Activated CD4-positive, alpha-beta T cell treated with anti-CD3 and anti-CD28 coated beads, Interleukin-2, amount 50 U/mL, for 48 hours (primary cell): Measurements from ENCODE around the gene SASS6.

ENCODE experiments used
- DNase-seq, 2 experiments: peaks; one replicate each; pipeline ENCODE4 v3.0.0-alpha.2; 2020

SASS6 gene

DNA sequence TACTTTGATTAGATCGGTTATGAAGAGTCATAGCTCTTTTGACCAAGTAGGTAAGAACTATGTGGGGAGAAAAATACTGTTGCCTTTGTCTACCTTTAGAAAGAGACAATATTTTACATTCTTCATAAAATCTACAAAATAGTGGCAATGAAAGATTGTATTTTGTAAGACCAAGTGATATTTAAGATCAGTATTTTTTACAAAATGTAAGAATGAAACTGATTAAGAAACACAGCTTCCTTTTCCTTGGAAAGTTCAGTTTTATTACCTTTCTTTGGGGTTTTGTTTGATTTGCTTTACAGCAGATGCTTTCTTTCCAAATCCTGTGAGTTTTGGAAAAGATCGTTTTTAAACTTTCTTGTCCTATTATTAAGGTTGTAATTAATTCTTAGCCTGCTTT lies 93.1 kb downstream of the SASS6 start:
- no peak for DNase-seq

DNA sequence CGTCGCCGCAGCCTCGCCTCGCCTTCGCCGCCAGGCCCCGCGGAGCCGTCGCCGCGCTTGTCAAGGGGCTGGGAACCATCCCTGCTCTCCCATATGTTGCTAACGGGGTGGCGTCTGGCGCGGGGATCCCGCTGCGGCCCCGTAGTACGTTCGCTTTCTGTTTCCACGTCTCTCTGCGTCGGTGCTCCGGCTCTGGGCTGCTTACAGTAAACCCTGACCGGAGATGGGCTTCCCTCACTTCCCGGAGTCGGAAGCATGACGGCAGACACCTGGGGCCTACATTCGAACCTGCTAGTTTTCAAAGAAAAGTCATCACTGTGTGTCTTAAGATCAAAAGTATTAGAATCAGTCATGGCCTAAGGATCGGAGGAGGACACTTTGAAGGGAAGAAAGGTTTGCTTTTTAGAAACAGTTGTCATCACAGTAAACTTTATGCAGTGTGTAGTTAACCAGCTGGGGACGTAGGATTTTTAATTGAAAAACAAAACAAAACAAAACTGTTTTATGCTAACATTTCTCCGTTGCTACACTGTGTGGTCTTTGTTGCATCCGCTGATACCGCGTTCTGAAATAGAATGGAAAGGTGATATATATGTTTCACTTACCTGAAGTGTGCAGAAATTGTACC lies 94.0 kb downstream of the SASS6 start:
- peak; percentile 77 to 88 for DNase-seq

DNA sequence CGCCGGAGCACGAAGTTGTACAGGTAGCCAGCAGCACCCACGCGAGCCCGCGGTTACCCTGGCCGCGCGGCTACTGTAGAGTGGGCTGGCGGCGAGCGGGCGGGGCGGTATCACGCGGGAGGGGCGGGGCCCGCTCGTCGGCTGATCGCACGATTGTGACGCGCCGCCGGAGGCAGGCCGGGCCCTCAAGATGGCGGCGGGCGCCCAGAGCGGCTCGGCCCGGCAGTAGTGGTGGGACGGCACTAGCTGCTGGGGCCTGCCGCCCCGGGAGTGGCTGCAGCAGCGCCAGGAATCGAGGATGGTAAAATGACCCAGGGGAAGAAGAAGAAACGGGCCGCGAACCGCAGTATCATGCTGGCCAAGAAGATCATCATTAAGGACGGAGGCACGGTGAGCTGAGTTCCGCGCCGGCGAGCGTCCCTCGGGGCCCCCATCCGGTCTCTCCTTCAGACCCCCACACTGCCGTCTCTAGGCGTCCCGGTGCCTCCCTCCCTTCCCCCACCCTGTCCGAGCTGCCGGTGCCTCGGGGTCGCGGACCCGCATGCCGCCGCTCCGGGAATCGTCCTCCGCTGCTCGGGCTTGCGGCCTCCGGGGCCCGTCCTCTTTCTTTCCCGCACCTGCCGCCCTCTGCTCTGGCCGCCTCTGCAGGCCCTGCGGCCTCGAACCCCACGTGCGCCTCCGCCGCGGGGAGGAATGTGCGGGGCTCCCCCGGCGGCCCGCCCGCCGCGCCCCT lies 94.6 kb downstream of the SASS6 start:
- peak; percentile 89 for DNase-seq

DNA sequence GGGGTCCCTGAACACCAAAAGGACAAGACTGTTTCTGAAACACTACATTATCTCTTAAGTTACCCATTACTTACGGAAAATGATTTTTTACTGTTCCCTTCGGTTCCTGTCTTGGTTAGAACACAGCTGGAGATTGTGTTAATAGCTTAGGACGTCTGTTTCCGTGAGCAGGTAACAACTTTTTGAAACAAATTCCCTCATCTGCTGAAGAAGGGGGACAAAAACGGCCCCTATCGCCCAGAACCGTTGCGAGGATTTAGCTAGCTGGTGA lies 95.1 kb downstream of the SASS6 start:
- no peak for DNase-seq

DNA sequence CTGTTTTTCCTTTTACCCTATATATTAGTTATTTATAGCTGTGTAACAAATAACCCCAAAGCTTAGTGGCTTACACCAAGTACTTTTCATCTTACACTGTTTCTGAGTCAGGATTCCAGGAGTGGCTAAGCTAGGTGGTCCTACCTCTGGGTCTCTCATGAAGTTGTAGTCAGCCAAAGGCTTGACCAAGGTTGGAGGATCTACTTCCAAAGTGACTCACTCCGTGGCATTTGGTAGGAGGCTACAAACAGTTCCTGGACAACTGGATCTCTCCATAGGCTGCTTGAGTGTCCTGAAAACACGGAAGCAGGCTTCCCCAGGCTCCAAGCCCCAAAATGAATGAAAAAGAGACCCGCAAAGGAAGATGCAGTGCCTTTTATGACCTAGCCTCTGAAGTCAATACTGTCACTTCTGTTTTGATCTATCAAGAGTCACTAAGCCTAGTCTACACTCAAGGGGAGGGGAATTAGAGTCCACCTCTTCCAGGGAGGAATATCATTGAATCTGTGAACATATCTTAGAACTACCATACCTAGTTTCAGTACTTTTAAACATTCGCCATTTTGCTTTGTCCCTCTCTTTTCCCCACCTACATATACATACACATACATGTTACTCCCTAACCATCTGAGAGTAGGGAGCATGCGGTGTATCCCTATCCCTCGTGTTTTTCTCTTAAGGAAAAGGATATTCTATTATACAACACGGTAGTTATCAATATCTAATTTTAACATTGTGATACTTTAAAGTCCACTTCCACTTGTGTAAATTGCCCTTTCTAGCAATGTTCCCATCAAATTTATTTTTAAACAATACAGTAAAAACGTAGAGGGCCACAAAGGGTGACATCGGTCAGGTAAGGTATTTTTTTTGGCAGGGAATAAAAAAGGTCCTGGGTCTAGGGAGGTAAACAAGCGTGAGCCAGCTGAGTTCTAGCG lies 95.7 kb downstream of the SASS6 start:
- DNase-seq = no peak

DNA sequence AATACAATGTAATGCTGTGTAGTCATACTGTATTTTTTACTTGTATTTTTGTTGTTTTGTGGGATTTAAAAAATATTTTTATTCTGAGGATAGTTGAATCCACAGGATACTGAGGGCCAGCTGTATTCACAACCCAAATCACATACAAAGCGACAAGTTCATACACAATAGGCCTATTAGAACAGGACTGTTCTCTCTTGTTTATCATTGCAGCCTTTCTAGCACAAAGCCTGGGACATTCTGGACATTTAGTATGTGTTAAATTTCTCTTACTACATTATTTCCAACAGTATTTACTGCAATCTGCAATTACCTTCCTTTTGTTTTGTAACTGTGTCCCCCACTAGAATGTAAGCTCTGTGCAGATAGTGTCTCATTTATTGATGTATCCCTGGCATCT lies 97.5 kb downstream of the SASS6 start:
- no peak for DNase-seq

DNA sequence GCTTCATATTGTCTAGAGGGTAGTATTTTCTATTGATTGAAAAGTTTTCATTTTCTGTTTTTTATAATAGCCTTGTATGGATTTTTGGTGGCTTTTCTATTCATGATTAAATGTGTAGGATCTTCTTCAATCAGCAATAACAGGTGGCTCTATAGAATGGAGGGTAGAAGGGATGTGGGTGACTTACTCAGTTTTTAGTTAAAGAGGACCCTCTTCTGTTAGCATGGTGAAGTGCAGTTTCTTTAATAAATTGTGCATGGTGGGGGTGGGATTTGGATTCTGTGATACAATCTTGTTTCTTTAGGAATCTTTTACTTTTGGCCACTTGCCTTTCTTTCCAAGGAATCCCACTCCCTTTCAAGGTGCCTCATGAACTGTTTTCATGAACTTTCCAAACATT lies 98.3 kb downstream of the SASS6 start:
- DNase-seq = no peak
